H9 (cell line): ENCODE results near the gene SLC25A39. TPM values are rescaled to one million over a fixed set of nuclear protein-coding genes. Genes with fewer than 3 reads are reported as not detected.
A peak's percentile ranks its signal among the peaks of the same experiment; 100 is the strongest.

Source experiments
- DNase-seq: peaks from one replicate; pipeline ENCODE4 v3.0.0-alpha.2; 2017
- H2AFZ ChIP-seq: one replicate; pipeline ENCODE4 v1.6.1; 2013; ENCODE audit warnings: mild to moderate bottlenecking, low read length, control low read depth, moderate library complexity
- H2AK5ac ChIP-seq: 2 replicates; pipeline ENCODE4 v1.6.1; 2013; ENCODE audit warnings: low read length, control low read depth, mixed read lengths; ENCODE audit not compliant: insufficient read length
- H2BK120ac ChIP-seq: one replicate; pipeline ENCODE4 v1.6.1; 2013; ENCODE audit warnings: low read depth, mild to moderate bottlenecking, low read length, control low read depth, inconsistent platforms; ENCODE audit not compliant: poor library complexity, severe bottlenecking
- H2BK12ac ChIP-seq: 2 replicates; pipeline ENCODE4 v1.6.1; 2013; ENCODE audit warnings: low read length, control low read depth, mixed read lengths, low read depth; ENCODE audit not compliant: insufficient read length
- H2BK15ac ChIP-seq: 2 replicates; pipeline ENCODE4 v1.6.1; 2013; ENCODE audit warnings: low read depth, low read length, control low read depth
- H2BK20ac ChIP-seq: one replicate; pipeline ENCODE4 v1.6.1; 2013; ENCODE audit warnings: low read depth, mild to moderate bottlenecking, low read length, control low read depth, inconsistent platforms; ENCODE audit not compliant: poor library complexity, severe bottlenecking
- H2BK5ac ChIP-seq: 2 replicates; pipeline ENCODE4 v1.6.1; 2013; ENCODE audit warnings: low read length, control low read depth, mixed read lengths; ENCODE audit not compliant: insufficient read length
- H3K14ac ChIP-seq: 2 replicates; pipeline ENCODE4 v1.6.1; 2013; ENCODE audit warnings: low read length, control low read depth; ENCODE audit not compliant: insufficient read depth
- H3K18ac ChIP-seq: 2 replicates; pipeline ENCODE4 v1.6.1; 2013; ENCODE audit warnings: low read depth, mild to moderate bottlenecking, mixed read lengths, low read length, control low read depth; ENCODE audit not compliant: insufficient read length
- H3K23ac ChIP-seq: 2 replicates; pipeline ENCODE4 v1.6.1; 2013; ENCODE audit warnings: low read length, control low read depth, mixed read lengths, low read depth; ENCODE audit not compliant: insufficient read length
- H3K23me2 ChIP-seq: 2 replicates; pipeline ENCODE4 v1.6.1; 2013; ENCODE audit warnings: low read depth, mild to moderate bottlenecking, mixed read lengths, low read length, control low read depth; ENCODE audit not compliant: insufficient read length, poor library complexity, severe bottlenecking
- H3K27ac ChIP-seq: 2 replicates; pipeline ENCODE4 v1.5.1; 2013; ENCODE audit warnings: low read length, control low read depth, mixed read lengths, low read depth; ENCODE audit not compliant: insufficient read length
- H3K27me3 ChIP-seq: 2 replicates; pipeline ENCODE4 v1.6.1; 2013; ENCODE audit warnings: low read length, control low read depth, inconsistent platforms; ENCODE audit not compliant: insufficient read depth
- H3K4ac ChIP-seq: 2 replicates; pipeline ENCODE4 v1.6.1; 2013; ENCODE audit warnings: low read depth, mild to moderate bottlenecking, control low read depth, inconsistent platforms, low read length, moderate library complexity
- H3K4me1 ChIP-seq: 2 replicates; pipeline ENCODE4 v1.6.1; 2013; ENCODE audit warnings: low read length, control low read depth, inconsistent platforms; ENCODE audit not compliant: insufficient read depth
- H3K4me2 ChIP-seq: 2 replicates; pipeline ENCODE4 v1.6.1; 2013; ENCODE audit warnings: low read length, control low read depth, mixed read lengths; ENCODE audit not compliant: insufficient read length, insufficient read depth
- H3K56ac ChIP-seq: 2 replicates; pipeline ENCODE4 v1.6.1; 2013; ENCODE audit warnings: low read depth, mild to moderate bottlenecking, mixed read lengths, low read length, control low read depth; ENCODE audit not compliant: insufficient read length
- H3K79me1 ChIP-seq: 2 replicates; pipeline ENCODE4 v1.6.1; 2013; ENCODE audit warnings: low read depth, mild to moderate bottlenecking, moderate library complexity, low read length, control low read depth, inconsistent platforms; ENCODE audit not compliant: insufficient read depth, poor library complexity, severe bottlenecking
- H3K79me2 ChIP-seq: 2 replicates; pipeline ENCODE4 v1.6.1; 2013; ENCODE audit warnings: low read length, control low read depth, inconsistent platforms; ENCODE audit not compliant: insufficient read depth
- H3K9ac ChIP-seq: 2 replicates; pipeline ENCODE4 v1.6.1; 2013; ENCODE audit warnings: low read length, control low read depth, mixed read lengths; ENCODE audit not compliant: insufficient read length; ENCODE audit errors: extremely low read depth
- H3K9me3 ChIP-seq: one replicate; pipeline ENCODE4 v1.6.1; 2013; ENCODE audit warnings: low read depth, low read length, inconsistent platforms; ENCODE audit not compliant: control insufficient read depth
- H3T11ph ChIP-seq: one replicate; pipeline ENCODE4 v1.6.1; 2013; ENCODE audit warnings: mild to moderate bottlenecking, low read length, control low read depth, inconsistent platforms
- H4K20me1 ChIP-seq: one replicate; pipeline ENCODE4 v1.6.1; 2013; ENCODE audit not compliant: control insufficient read depth, insufficient read length, insufficient read depth
- H4K5ac ChIP-seq: 2 replicates; pipeline ENCODE4 v1.6.1; 2013; ENCODE audit warnings: low read depth, mild to moderate bottlenecking, mixed read lengths, low read length, control low read depth; ENCODE audit not compliant: insufficient read length
- H4K8ac ChIP-seq: replicated peaks from 2 replicates; pipeline ENCODE4 v1.6.1; 2013; ENCODE audit warnings: low read length, control low read depth, mixed read lengths, low read depth; ENCODE audit not compliant: insufficient read length
- H4K91ac ChIP-seq: 2 replicates; pipeline ENCODE4 v1.6.1; 2013; ENCODE audit warnings: low read depth, mild to moderate bottlenecking, moderate library complexity, mixed read lengths, low read length, control low read depth; ENCODE audit not compliant: insufficient read length
- H3K27ac Mint-ChIP-seq, 3 experiments: 2 replicates in 2 of 3; 3 replicates in 1 of 3; pipeline ENCODE4 v1.8.0; 2020 to 2021; ENCODE audit warnings: mixed read lengths in 3 of 3, mild to moderate bottlenecking in 1 of 3, moderate library complexity in 1 of 3
- H3K27me3 Mint-ChIP-seq: 2 replicates; pipeline ENCODE4 v1.8.0; 2021; ENCODE audit warnings: low read depth, mild to moderate bottlenecking, moderate library complexity, mixed read lengths
- H3K36me3 Mint-ChIP-seq, 3 experiments: 2 replicates in 2 of 3; 3 replicates in 1 of 3; pipeline ENCODE4 v1.8.0; 2020 to 2021; ENCODE audit warnings: low read depth in 3 of 3, mixed read lengths in 3 of 3; ENCODE audit not compliant: insufficient read depth in 1 of 3
- H3K4me1 Mint-ChIP-seq, 2 experiments: 2 replicates each; pipeline ENCODE4 v1.8.0; 2020; ENCODE audit warnings: mixed read lengths in 2 of 2
- H3K4me3 Mint-ChIP-seq, 2 experiments: 2 replicates in 1 of 2; 3 replicates in 1 of 2; pipeline ENCODE4 v1.8.0; 2020 to 2021; ENCODE audit warnings: mild to moderate bottlenecking in 2 of 2, mixed read lengths in 2 of 2, moderate library complexity in 1 of 2
- H3K9me3 Mint-ChIP-seq, 2 experiments: 2 replicates in 1 of 2; 3 replicates in 1 of 2; pipeline ENCODE4 v1.8.0; 2020; ENCODE audit warnings: mild to moderate bottlenecking in 2 of 2, mixed read lengths in 2 of 2, moderate library complexity in 1 of 2
- CTCF ChIP-seq: fragments of 200-600 bp; sonication (generic); conservative IDR thresholded peaks from 3 replicates; pipeline ENCODE4 v1.8.0; 2021; ENCODE audit warnings: antibody characterized with exemption, mild to moderate bottlenecking
- WGBS: extraction: QIAGEN DNeasy Blood & Tissue Kit; methylation state at CpG from one replicate; pipeline ENCODE4 v1.1.7; 2013; ENCODE audit warnings: missing lambda C conversion rate, low lambda C conversion rate, mixed read lengths; ENCODE audit not compliant: insufficient read length; ENCODE audit errors: extremely low coverage; 5-methylcytosine and 5-hydroxymethylcytosine counted together
- total RNA-seq: library from RNA; stranded (reverse); gene quantifications from 2 replicates; pipeline ENCODE4 v1.2.1, GENCODE V29; 2021

The SLC25A39 gene
- total RNA-seq, 1 experiment from 2014 or later = 227 TPM

- Histone ChIP-seq H4K20me1 (peaks cover 2% of the 10 kb centered on the region), H2AFZ (no peak overlapping the region), H4K91ac (no peak overlapping the region), H3K23me2 (peaks cover 19% of the 10 kb centered on the region), H3K79me2 (no peaks in the 10 kb centered on the region; the same call in 1 of the 2 replicates), H2BK5ac (no peak overlapping the region), H2BK20ac (no peak overlapping the region), H3T11ph (no peak overlapping the region), H3K4me2 (no peak overlapping the region), H4K5ac (no peak overlapping the region), H3K9me3 (no peaks in the 10 kb centered on the region), H3K56ac (no peak overlapping the region), H2BK15ac (no peak overlapping the region), H4K8ac (no peak overlapping the region), H2AK5ac (no peak overlapping the region), H3K23ac (no peak overlapping the region), H3K14ac (no peak overlapping the region), H3K27me3 (peaks cover 8% of the 10 kb centered on the region; the same call in 1 of the 2 replicates), H3K79me1 (peaks cover 4% of the 10 kb centered on the region), H3K4me1 (no peaks in the 10 kb centered on the region), H2BK120ac (no peak overlapping the region), H3K4ac (no peak overlapping the region), H3K27ac (no peak overlapping the region), H3K18ac (no peak overlapping the region), H2BK12ac (no peak overlapping the region), H3K9ac (no peak overlapping the region)
- peak; percentile 39 for DNase-seq
- no peak for TF ChIP-seq CTCF
- whole genome bisulfite sequencing = no CpG with 5 or more reads among the region's 15 CpGs
- H3K27me3 Mint-ChIP-seq = peaks cover 29% of the 10 kb centered on the region
- H3K36me3 Mint-ChIP-seq = peaks cover 17 to 47% (median 31%) of the 10 kb centered on the region in 3 experiments
- no peaks in the 10 kb centered on the region for H3K9me3 Mint-ChIP-seq
- peaks cover 11 to 12% of the 10 kb centered on the region in 2 experiments for H3K4me1 Mint-ChIP-seq
- no peak overlapping the region for H3K4me3 Mint-ChIP-seq
- H3K27ac Mint-ChIP-seq = peak overlapping the region in 1 of 3 experiments; percentile 38; a peak in 1 of 7 replicates
These were observed 6.3 kb downstream of the SLC25A39 start for GRCh38 chr17:44318077-44318892.
